NCI-H526 treated with DMSO at 0.1 percent for 48 hours (cell line): ENCODE data around the gene ADAMTS13.
"Not testable (repeated sequence)": the region's sequence is repeated elsewhere in the genome, so short reads cannot be mapped to it uniquely, and the experiment has no call there.

Source experiments
- DNase-seq: peaks from one replicate; lab custom pipeline; 2025; lab: John Stamatoyannopoulos, UW

Gene ADAMTS13

DNA sequence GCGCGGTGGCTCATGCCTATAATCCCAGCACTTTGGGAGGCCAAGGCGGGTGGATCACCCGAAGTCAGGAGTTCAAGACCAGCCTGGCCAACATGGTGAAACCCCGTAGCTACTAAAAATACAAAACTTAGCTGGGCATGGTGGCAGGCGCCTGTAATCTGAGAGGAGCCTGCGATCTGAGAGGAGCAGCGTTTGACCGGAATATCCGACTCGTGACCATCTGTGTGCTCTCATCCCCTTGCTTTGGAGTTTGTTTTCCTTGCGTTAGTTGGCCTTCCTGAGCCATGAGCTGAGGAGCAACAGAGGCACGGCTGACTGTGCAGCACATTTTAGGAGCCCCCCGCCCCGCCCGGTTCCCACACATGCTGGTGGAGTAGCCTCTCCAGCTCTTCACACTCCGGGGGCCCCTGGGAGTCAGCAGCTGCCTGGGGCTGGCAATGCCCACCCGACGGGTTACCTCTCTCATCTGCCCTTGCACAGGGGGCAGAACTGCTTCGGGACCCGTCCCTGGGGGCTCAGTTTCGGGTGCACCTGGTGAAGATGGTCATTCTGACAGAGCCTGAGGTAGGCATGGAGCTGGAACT lies 3.0 kb downstream of the ADAMTS13 start:
- no peak for DNase-seq

DNA sequence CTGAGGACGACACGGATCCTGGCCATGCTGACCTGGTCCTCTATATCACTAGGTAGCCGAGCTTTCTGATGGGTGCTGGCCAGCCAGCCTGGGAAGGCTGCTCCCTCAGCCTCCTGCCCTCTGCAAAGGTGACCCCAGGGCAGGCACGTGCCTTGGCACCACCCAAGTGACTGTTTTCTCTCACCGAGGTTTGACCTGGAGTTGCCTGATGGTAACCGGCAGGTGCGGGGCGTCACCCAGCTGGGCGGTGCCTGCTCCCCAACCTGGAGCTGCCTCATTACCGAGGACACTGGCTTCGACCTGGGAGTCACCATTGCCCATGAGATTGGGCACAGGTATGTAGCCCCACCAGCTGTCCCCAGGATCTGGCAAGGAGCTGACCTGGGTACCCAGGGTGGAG lies 3.8 kb downstream of the ADAMTS13 start:
- no peak for DNase-seq

DNA sequence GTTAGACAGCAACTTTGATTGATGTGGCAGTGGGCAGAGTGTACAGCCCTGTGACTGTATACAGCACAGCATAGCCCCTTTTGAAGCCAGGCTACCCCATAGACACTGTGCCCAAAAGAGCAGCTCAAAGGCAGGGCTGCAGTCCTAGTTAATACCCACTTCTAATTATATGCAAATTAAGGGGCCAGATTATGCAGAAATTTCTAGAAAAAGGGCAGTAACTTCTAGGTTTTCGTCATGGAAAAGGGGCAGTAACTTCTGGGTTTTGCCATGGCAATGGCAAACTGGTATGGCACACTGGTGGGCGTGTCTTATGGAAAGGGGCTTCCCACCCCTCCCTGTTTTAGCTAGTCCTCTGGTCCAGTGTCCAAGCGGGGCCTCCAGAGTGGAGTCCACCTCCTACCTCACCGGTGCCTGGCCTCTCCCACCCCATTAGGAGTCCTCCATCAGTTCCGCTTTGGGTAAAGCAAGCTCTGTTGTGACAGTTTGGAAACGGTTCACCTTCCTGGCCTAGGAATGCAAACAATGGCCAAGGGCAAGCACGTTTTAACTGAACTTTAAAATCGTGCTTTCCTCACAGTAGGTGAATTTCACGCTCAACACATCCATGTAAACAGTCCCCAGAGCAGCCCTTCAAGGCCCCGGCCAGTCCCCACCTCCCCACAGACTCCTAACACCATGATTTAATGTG lies 5.6 kb downstream of the ADAMTS13 start:
- no peak for DNase-seq

DNA sequence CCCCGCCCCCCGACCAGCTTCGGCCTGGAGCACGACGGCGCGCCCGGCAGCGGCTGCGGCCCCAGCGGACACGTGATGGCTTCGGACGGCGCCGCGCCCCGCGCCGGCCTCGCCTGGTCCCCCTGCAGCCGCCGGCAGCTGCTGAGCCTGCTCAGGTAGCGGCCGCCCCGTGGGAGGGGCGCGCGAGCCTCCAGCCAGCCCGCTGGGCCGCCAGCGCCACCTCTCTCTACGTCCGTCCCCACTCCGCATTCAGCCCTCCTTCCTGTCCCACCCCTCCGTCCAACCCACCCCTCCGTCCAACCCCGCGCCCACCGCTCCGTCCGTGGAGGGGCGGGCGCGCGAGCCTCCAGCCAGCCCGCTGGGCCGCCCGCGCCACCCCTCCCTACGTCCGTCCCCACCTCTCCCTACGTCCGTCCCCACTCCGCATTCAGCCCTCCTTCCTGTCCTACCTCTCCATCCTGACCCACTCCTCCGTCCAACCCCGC lies 6.5 kb downstream of the ADAMTS13 start:
- DNase-seq: no peak

DNA sequence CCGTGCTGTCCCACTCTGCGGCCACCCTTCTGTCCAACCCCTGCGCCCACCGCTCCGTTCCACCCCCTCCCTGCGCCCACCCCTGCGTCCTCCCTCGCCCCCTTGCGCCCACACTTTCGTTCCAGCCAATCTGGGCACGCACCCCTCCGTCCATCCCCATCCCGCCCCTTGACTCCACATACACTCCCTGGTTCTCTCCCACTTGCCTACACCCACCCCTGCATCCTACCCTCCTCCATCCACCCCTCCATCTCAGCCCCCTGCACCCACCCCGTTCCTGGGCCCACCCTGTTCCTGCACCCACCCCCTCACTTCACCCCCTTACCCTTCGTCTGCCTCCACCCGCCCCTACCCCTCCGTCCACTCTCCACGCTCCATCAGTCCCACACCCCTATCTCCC lies 7.0 kb downstream of the ADAMTS13 start:
- DNase-seq: no peak

DNA sequence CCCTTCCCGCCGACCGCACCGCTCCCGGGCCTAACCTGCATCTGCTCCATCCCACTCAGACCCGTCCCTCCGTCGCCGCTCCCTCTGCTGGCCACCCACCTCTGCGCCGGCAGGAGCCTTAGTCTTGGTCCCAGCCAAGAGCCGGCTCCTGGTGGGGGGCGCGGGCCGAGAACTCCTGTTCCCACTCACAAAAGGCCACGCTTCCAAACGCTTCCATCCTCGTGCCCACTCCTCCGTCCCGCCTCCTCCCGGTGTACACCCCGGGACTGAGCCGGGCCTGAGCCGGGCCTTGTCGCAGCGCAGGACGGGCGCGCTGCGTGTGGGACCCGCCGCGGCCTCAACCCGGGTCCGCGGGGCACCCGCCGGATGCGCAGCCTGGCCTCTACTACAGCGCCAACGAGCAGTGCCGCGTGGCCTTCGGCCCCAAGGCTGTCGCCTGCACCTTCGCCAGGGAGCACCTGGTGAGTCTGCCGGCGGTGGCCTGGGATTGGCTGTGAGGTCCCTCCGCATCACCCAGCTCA lies 7.5 kb downstream of the ADAMTS13 start:
- DNase-seq: no peak

DNA sequence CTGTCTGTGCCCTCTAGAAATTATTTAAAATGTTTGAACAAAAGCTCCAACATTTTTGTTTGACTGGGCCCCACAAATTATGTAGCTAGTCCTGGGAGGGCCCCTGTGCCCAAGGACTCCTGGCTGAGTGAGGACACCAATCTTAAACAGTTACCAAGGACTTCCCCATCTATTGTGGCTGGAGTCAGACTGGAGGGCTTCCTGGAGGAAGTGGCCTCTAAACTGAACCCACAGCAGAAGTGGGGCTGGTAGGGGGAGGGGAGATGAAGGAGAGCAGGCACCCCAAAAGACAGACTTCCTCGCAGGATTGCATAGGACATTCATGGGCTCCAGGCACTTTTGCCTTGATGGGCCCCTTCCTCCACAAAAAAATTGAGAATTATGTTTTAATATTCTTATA lies 8.1 kb downstream of the ADAMTS13 start:
- DNase-seq: no peak

DNA sequence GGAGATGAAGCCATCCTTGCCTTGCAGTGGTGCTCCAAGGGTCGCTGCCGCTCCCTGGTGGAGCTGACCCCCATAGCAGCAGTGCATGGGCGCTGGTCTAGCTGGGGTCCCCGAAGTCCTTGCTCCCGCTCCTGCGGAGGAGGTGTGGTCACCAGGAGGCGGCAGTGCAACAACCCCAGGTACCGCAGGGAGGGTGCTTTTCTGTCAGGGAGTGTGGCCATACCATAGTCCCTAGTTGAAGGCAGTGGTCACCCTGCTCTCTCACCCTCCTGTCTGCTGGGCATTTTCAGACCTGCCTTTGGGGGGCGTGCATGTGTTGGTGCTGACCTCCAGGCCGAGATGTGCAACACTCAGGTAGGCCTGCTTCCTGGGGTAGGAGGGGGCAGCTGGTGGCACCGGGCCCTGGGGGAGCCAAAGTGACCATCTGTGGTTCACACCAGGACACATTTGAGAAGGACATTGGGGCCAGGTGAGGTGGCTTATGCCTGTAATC lies 11.2 kb downstream of the ADAMTS13 start:
- DNase-seq: no peak

DNA sequence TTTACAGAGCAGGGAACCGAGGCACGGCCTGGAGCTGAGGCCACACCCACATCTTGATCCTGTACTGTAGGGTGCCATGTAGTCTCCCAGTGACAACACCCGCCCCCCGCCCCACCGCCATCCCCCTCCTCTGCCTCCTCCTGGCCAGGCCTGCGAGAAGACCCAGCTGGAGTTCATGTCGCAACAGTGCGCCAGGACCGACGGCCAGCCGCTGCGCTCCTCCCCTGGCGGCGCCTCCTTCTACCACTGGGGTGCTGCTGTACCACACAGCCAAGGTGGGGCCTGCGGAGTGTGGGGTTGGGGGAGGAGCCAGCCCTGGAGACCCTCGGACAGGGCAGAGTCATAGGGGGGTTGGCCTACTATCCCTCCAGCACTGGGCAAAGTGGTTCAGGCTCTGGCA lies 14.5 kb downstream of the ADAMTS13 start:
- no peak for DNase-seq

DNA sequence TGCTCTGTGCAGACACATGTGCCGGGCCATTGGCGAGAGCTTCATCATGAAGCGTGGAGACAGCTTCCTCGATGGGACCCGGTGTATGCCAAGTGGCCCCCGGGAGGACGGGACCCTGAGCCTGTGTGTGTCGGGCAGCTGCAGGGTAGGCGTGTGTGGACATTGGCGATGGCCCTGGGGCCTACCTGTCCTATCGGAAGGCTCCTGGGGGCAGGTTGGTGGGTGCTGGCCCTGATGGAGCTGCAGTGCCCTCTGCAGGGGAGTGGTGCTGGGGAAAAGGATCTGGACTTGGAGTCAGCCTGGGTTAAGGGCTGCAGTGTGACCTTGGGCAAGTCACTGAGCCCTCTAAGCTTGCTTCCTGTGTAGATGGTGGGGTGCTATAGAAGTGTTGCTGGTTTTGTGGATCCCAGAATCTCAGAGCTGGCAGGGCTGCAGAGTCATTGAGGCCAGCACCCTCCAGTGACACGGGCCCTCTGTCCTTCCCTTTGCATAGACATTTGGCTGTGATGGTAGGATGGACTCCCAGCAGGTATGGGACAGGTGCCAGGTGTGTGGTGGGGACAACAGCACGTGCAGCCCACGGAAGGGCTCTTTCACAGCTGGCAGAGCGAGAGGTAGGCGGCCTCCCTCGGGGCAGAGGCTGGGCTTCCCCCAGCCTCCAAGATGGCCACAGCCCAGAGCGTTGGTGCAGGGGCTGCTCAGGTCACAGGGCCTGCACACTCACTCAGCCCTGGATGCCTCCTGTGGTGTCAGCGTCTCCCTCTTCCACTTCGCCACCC lies 15.8 kb downstream of the ADAMTS13 start:
- DNase-seq: no peak

DNA sequence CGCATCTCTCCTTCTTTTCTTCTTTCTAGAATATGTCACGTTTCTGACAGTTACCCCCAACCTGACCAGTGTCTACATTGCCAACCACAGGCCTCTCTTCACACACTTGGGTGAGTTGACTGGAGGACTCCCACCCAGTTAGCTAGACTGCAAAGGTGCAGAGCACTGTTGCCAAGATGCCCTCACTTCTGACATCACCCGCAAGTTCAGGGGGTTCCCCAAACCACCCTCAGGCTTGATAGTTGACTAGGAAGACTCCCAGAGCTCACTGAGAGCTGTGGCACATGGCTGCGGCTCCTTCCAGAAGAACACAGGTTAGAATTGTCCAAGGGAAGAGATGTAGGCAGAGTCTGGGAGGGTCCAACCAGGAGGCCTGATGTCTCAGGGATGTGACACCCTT lies 17.2 kb downstream of the ADAMTS13 start:
- no peak for DNase-seq

DNA sequence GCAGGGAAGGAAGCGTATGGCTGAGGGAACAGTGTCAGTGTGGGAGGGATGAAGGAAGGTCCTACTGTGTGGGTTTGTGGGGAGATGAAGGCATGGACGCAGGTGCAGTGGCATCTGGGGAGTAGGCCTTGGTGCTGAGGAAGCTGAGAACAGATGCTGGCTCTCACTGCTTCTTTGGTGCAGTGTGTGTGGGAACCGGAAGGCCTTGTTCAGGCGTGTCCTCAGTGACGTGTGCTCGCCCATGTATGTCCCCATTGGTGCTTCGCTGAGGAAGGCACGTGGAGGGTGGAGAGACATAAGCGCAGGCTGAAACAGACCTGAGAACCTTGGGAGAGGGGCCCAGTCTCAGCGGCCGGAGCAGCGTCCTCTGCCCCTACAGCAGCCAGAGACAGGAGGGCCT lies 18.7 kb downstream of the ADAMTS13 start:
- DNase-seq: no peak

DNA sequence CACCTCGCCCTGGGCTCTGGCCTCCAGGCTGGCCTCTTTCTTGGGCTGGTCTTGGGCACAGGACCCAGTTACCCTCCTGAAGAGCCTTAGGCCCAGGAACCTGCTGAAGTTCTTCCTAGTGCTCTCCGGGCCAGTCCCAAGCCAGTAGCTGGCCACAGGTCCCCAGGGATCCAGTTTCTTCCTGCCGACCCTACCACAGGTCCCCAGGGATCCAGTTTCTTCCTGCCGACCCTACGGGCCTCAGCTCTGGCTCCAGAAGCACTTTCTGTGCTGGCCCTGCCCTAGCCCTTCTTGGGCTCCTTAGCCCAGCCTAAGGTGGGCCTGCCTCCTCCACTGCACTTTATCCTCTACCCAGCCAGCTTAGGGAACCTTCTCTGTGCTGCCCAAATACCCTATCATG lies 19.4 kb downstream of the ADAMTS13 start:
- DNase-seq: no peak

DNA sequence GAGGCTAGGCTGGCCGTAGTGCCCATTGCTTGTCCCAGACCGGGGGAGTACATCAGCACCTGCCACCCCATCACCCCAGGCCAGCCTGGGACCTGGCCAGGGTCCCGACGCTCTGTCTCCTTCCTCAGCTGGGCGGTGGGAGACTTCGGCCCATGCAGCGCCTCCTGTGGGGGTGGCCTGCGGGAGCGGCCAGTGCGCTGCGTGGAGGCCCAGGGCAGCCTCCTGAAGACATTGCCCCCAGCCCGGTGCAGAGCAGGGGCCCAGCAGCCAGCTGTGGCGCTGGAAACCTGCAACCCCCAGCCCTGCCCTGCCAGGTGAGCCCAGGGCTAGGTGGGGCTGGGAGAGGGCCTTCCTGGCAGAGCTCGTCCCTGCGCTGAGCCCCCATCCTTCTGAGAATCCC lies 21.1 kb downstream of the ADAMTS13 start:
- no peak for DNase-seq

DNA sequence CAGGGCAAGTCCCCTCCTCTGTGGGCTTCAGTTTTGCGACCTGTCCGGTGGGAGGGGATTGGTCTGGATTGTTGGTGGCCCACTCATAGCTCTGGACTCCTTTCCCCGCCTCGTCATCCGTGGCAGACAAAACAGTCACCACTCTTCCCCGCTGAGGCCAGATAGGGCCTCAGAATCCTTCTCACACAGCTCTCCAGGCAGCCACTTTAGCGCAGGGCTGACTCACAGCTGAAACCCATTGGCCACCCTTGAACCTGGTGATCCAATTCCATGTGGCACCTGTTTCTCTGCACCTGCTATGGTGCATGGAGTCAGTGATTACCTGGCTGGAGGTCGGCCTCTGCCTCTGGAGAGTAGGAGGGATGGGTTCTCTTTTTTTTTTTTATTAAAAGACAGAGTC lies 21.8 kb downstream of the ADAMTS13 start:
- no peak for DNase-seq

DNA sequence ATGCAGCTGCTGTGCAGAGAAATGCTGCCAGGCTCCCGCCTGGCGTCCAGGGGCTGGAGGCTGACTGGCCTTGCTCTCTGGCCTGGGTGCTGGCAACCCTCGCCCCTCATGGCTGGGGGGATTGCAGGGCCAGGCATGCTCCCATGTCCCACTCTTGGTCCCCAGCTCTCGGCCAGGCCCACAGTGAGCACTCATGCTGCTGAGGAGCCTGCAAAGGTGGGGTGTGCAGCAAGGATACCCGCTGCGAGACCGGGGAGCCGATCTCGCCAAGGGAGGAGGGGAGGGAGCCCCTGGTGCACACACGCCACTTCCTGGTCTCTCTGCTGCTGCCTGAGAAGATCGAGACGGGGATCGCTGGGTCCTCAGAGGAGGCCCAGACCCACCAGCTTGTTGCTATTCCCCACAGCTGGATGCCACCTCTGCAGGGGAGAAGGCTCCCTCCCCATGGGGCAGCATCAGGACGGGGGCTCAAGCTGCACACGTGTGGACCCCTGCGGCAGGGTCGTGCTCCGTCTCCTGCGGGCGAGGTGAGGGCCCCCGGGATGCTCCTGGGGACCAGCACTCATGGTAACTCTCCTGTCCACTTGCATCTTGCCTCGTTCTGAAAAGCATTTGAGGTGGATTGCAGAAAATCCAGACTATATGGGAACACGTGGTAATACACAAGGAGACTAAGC lies 23.3 kb downstream of the ADAMTS13 start:
- DNase-seq: no peak

DNA sequence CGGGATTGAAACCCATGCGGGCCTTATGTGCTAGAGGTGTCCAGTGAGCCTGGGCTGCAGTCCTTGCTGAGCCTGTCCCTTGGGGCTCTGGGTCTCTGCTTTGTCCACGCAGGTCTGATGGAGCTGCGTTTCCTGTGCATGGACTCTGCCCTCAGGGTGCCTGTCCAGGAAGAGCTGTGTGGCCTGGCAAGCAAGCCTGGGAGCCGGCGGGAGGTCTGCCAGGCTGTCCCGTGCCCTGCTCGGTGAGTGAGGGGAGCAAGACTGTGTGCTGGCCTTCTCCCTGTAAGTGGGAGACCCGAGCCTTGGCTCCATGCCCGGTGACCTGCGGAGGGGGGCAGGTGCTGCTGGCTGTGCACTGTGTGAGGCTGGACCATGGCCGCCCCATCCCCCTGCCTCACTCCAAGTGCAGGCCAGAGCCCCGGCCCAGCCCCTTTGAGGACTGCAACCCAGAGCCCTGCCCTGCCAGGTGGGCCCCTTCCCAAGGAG lies 26.4 kb downstream of the ADAMTS13 start:
- DNase-seq: no peak

DNA sequence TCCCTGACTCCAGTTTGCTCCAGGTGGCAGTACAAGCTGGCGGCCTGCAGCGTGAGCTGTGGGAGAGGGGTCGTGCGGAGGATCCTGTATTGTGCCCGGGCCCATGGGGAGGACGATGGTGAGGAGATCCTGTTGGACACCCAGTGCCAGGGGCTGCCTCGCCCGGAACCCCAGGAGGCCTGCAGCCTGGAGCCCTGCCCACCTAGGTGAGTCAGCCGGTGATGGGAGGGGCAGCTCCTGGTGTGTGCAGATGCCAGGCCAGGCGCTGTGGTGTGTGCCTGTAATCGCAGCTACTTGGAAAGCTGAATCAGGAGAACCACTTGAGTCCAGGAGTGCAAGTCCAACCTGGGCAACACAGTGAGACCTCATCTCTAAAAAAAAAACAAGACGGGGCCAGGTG lies 27.6 kb downstream of the ADAMTS13 start:
- DNase-seq: no peak

DNA sequence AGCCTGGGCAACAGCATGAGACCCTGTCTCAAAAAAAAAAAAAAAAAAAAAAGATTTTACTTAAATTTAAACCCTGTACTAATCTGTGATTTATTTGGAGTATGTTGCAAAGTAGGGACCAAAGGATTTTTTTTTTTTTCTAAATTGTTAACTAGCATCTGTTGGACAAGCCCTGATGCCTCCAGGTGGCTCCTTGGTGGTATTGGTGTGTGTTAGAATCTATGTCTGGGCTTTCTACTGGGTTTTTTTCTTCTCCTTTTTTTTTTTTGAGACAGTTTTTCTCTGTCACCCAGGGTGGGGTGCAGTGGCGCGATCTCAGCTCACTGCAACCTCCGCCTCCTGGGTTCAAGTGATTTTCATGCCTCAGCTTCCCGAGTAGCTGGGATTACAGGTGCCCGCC lies 29.7 kb downstream of the ADAMTS13 start:
- not testable (repeated sequence) for DNase-seq

DNA sequence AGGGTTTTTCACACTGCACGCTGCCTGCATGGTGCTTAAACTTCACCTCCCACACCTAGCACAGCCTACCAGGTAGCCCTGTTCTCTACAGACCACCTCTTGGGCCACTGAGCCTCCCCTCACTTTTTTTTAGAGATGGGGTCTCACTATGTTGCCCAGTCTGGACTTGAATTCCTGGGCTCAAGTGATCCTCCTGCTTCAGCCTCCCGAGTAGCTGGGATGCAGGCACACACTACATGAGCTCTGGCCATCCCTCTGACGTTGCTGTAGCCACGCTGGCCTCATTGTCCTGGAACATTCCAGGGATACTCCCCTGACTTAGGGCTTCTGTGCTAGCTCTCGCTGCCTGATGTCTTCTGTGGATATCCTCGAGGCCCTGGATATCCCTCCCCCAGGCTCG lies 30.4 kb downstream of the ADAMTS13 start:
- DNase-seq: no peak

DNA sequence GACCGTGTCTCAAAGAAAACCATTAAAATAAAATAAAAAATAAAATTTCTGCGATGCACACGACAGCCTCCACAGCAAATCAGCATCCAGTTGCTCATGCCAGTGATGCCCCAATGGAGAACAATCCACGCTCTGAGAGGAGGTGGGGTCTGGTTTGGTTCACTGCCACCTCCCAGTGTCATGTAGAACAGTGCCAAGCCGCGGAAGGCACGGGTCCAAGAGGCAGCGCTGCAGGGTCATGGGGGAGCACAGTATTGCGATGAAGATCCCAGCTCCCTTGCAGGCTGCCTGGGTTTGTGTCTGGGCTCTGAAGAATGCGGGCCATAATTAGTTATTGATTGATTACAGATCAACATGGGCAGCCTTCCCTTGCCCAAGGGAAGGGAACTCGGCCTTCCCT lies 31.5 kb downstream of the ADAMTS13 start:
- DNase-seq: no peak

DNA sequence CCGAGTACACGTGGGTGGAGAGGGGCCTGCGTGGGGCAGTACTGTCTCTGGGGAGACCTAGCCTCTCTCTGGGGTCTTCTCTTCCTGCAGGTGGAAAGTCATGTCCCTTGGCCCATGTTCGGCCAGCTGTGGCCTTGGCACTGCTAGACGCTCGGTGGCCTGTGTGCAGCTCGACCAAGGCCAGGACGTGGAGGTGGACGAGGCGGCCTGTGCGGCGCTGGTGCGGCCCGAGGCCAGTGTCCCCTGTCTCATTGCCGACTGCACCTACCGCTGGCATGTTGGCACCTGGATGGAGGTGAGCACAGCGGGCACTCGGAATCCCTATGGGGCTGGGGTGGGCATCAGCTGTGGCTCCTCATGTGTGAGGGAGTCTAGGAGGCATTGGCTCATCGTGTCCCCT lies 32.2 kb downstream of the ADAMTS13 start:
- no peak for DNase-seq
